AG08396 (cell line): ENCODE data around the gene NES.
A peak's percentile ranks its signal among the peaks of the same experiment; 100 is the strongest.

Experiments
- DNase-seq: peaks from one replicate; pipeline ENCODE4 v3.0.0; 2012; ENCODE audit warnings: low spot score, mixed read lengths

The NES gene

GRCh38 chr1:156676820-156677615 lies at the start of gene NES:
Gene NES (minus strand): TSS chr1:156677407. CDS start chr1:156677264, 143 bp downstream.
- DNase-seq = peak; percentile 87

- peak; percentile 69 for DNase-seq
Observed at GRCh38 chr1:156726549-156727226, 49.5 kb upstream of the NES start.

- DNase-seq = peak; percentile 85
Observed at GRCh38 chr1:156725683-156726280, 48.6 kb upstream of the NES start.

- no peak for DNase-seq
Observed at GRCh38 chr1:156721535-156721934, 44.3 kb upstream of the NES start.

GRCh38 chr1:156721131-156721530 lies 43.9 kb upstream of the NES start:
- no peak for DNase-seq

- no peak for DNase-seq
Observed at GRCh38 chr1:156717351-156717750, 40.1 kb upstream of the NES start.

- DNase-seq = no peak
Observed at GRCh38 chr1:156714830-156715229, 37.6 kb upstream of the NES start.

- no peak for DNase-seq
Observed at GRCh38 chr1:156712626-156713025, 35.4 kb upstream of the NES start.

- DNase-seq = no peak
Observed at GRCh38 chr1:156711011-156711817, 34.0 kb upstream of the NES start.

- peak; percentile 82 for DNase-seq
Observed at GRCh38 chr1:156709757-156710489, 32.7 kb upstream of the NES start.

GRCh38 chr1:156709031-156709430 lies 31.8 kb upstream of the NES start:
- DNase-seq = no peak

- no peak for DNase-seq
Observed at GRCh38 chr1:156708218-156708661, 31.0 kb upstream of the NES start.

- DNase-seq = peak; percentile 67
Observed at GRCh38 chr1:156707417-156708217, 30.4 kb upstream of the NES start.

- peak; percentile 64 for DNase-seq
Observed at GRCh38 chr1:156706657-156707416, 29.6 kb upstream of the NES start.

- DNase-seq = peak; percentile 80
Observed at GRCh38 chr1:156705918-156706656, 28.9 kb upstream of the NES start.

- peak; percentile 39 for DNase-seq
Observed at GRCh38 chr1:156705321-156705917, 28.2 kb upstream of the NES start, which contains the start of gene CRABP2. Gene CRABP2 (minus strand): TSS chr1:156705583. CDS start chr1:156705446, 137 bp downstream.

GRCh38 chr1:156704930-156705320 lies 27.7 kb upstream of the NES start:
- DNase-seq = peak; percentile 70

- DNase-seq = no peak
Observed at GRCh38 chr1:156704166-156704711, 27.0 kb upstream of the NES start.
